Type B pancreatic cell (in vitro differentiated cells): ENCODE data around the gene TENT4A. TPM values are rescaled to one million over a fixed set of nuclear protein-coding genes. Genes with fewer than 3 reads are reported as not detected.

Experiments
- DNase-seq: peaks from one replicate; pipeline ENCODE4 v3.0.0; 2021; ENCODE audit warnings: mixed read lengths; ENCODE audit not compliant: unreplicated experiment; ENCODE audit errors: extremely low spot score
- H3K27ac Mint-ChIP-seq: 2 replicates; pipeline ENCODE4 v1.8.0; 2021; ENCODE audit warnings: mild to moderate bottlenecking, mixed read lengths
- H3K27me3 Mint-ChIP-seq: 2 replicates; pipeline ENCODE4 v1.8.0; 2021; ENCODE audit warnings: mixed read lengths
- H3K36me3 Mint-ChIP-seq: 2 replicates; pipeline ENCODE4 v1.8.0; 2021; ENCODE audit warnings: mixed read lengths
- H3K4me1 Mint-ChIP-seq: one replicate; pipeline ENCODE4 v1.8.0; 2021; ENCODE audit warnings: mixed read lengths; ENCODE audit not compliant: unreplicated experiment
- H3K4me3 Mint-ChIP-seq: 2 replicates; pipeline ENCODE4 v1.8.0; 2021; ENCODE audit warnings: mild to moderate bottlenecking, mixed read lengths
- H3K9me3 Mint-ChIP-seq: 2 replicates; pipeline ENCODE4 v1.8.0; 2021; ENCODE audit warnings: mixed read lengths
- CTCF ChIP-seq: fragments of 200-600 bp; sonication (generic); conservative IDR thresholded peaks from 2 replicates; pipeline ENCODE4 v1.5.0; 2021; ENCODE audit warnings: antibody characterized with exemption, mild to moderate bottlenecking
- total RNA-seq: library from RNA; stranded (reverse); gene quantifications from 2 replicates; pipeline ENCODE4 v1.2.1, GENCODE V29; 2021; ENCODE audit warnings: low replicate concordance

TENT4A gene
- total RNA-seq, 1 donor from 2014 or later = 34.1 TPM

- H3K9me3 Mint-ChIP-seq = no peaks in the 10 kb centered on the region
- H3K36me3 Mint-ChIP-seq = peaks cover 11% of the 10 kb centered on the region
- no peak for TF ChIP-seq CTCF
- H3K4me1 Mint-ChIP-seq = peaks cover 74% of the 10 kb centered on the region
- peak overlapping the region; percentile 23 for H3K27ac Mint-ChIP-seq
- no peaks in the 10 kb centered on the region for H3K27me3 Mint-ChIP-seq
- no peak overlapping the region for H3K4me3 Mint-ChIP-seq
- no peak for DNase-seq
Measured at GRCh38 chr5:6725421-6725820, 12.2 kb downstream of the TENT4A start.

- no peak for TF ChIP-seq CTCF
- H3K9me3 Mint-ChIP-seq = no peaks in the 10 kb centered on the region
- DNase-seq = no peak
- peak overlapping the region; percentile 23 for H3K27ac Mint-ChIP-seq
- H3K4me1 Mint-ChIP-seq = peaks cover 74% of the 10 kb centered on the region
- peaks cover 11% of the 10 kb centered on the region for H3K36me3 Mint-ChIP-seq
- no peak overlapping the region for H3K4me3 Mint-ChIP-seq
- no peaks in the 10 kb centered on the region for H3K27me3 Mint-ChIP-seq
Measured at GRCh38 chr5:6726006-6726405, 12.8 kb downstream of the TENT4A start.

DNA sequence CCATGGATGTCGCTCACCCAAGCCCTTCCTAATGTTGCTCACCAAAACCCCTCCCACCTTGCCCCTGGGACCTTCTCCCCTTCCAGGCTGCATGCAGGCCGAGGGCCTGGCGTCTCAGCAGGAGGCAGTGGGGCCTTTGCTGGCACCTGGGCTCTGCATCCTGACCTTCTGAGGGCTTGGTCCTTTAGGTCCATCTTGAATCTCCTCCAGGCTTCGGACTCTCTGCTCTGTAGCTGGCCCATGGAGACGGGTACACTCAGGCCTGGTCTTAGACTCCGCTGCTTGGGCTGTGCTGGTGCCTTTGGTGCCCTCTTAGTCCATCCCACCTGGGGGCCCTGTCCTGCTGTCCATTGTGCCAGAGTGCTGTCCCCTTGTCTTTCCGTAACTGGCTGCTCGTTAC is 14.0 kb downstream of the TENT4A start:
- Mint-ChIP-seq H3K9me3 (no peaks in the 10 kb centered on the region), H3K4me3 (no peak overlapping the region), H3K27ac (peak overlapping the region; percentile 68), H3K27me3 (no peaks in the 10 kb centered on the region), H3K4me1 (peaks cover 73% of the 10 kb centered on the region), H3K36me3 (peaks cover 11% of the 10 kb centered on the region)
- TF ChIP-seq CTCF = no peak
- no peak for DNase-seq

- H3K4me1 Mint-ChIP-seq = peaks cover 72% of the 10 kb centered on the region
- no peak overlapping the region for H3K27ac Mint-ChIP-seq
- H3K27me3 Mint-ChIP-seq = no peaks in the 10 kb centered on the region
- no peaks in the 10 kb centered on the region for H3K9me3 Mint-ChIP-seq
- TF ChIP-seq CTCF = no peak
- DNase-seq = no peak
- no peak overlapping the region for H3K4me3 Mint-ChIP-seq
- peaks cover 11% of the 10 kb centered on the region for H3K36me3 Mint-ChIP-seq
Measured at GRCh38 chr5:6728011-6728794, 15.0 kb downstream of the TENT4A start.

GRCh38 chr5:6728795-6729183 is 15.6 kb downstream of the TENT4A start:
- no peak for TF ChIP-seq CTCF
- Mint-ChIP-seq H3K27ac (no peak overlapping the region), H3K27me3 (no peaks in the 10 kb centered on the region), H3K9me3 (no peaks in the 10 kb centered on the region), H3K4me1 (peaks cover 72% of the 10 kb centered on the region), H3K4me3 (no peak overlapping the region), H3K36me3 (peaks cover 11% of the 10 kb centered on the region)
- DNase-seq = no peak
